HG03039 (cell line): ENCODE results near the gene XRN1.
A peak's percentile ranks its signal among the peaks of the same experiment; 100 is the strongest.
"Not testable (repeated sequence)": the region's sequence is repeated elsewhere in the genome, so short reads cannot be mapped to it uniquely, and the experiment has no call there.

Experiments used
- ATAC-seq: cut with Tn5 transposase; IDR thresholded peaks from one replicate; pipeline ENCODE4 v1.9.1; 2021; ENCODE audit warnings: mild to moderate bottlenecking, moderate library complexity; ENCODE audit not compliant: unreplicated experiment

The XRN1 gene, protein sequence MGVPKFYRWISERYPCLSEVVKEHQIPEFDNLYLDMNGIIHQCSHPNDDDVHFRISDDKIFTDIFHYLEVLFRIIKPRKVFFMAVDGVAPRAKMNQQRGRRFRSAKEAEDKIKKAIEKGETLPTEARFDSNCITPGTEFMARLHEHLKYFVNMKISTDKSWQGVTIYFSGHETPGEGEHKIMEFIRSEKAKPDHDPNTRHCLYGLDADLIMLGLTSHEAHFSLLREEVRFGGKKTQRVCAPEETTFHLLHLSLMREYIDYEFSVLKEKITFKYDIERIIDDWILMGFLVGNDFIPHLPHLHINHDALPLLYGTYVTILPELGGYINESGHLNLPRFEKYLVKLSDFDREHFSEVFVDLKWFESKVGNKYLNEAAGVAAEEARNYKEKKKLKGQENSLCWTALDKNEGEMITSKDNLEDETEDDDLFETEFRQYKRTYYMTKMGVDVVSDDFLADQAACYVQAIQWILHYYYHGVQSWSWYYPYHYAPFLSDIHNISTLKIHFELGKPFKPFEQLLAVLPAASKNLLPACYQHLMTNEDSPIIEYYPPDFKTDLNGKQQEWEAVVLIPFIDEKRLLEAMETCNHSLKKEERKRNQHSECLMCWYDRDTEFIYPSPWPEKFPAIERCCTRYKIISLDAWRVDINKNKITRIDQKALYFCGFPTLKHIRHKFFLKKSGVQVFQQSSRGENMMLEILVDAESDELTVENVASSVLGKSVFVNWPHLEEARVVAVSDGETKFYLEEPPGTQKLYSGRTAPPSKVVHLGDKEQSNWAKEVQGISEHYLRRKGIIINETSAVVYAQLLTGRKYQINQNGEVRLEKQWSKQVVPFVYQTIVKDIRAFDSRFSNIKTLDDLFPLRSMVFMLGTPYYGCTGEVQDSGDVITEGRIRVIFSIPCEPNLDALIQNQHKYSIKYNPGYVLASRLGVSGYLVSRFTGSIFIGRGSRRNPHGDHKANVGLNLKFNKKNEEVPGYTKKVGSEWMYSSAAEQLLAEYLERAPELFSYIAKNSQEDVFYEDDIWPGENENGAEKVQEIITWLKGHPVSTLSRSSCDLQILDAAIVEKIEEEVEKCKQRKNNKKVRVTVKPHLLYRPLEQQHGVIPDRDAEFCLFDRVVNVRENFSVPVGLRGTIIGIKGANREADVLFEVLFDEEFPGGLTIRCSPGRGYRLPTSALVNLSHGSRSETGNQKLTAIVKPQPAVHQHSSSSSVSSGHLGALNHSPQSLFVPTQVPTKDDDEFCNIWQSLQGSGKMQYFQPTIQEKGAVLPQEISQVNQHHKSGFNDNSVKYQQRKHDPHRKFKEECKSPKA (N-terminal part only)

GRCh38 chr3:142447852-142448823 lies at the start of gene XRN1:
XRN1 (minus strand) TSS chr3:142448037; CDS start chr3:142447944, 93 bp downstream.
- ATAC-seq: peak; percentile 81

GRCh38 chr3:142495103-142495502 lies 47.3 kb upstream of the XRN1 start:
- ATAC-seq: no peak

DNA sequence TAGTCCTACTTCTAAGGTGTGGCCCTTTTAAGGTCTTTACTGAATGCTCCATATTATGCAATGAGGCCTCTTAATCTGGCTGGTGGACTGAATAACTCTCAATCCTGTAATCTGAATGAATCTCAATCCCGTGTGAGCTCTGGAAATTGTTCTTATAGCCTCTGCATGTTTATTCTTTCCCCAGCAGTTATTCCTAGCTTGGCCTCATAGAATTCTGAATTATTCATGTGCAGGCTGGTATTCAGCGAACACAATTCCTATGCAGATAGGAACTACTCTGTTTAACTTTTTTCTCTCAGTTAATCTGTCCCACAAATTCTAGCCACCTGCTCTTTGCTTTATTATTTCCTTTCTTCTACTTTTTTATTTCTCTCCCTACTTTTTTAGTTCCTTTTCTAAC lies 44.3 kb upstream of the XRN1 start:
- ATAC-seq: no peak

- no peak for ATAC-seq
Measured at GRCh38 chr3:142489572-142490323, 41.9 kb upstream of the XRN1 start.

DNA sequence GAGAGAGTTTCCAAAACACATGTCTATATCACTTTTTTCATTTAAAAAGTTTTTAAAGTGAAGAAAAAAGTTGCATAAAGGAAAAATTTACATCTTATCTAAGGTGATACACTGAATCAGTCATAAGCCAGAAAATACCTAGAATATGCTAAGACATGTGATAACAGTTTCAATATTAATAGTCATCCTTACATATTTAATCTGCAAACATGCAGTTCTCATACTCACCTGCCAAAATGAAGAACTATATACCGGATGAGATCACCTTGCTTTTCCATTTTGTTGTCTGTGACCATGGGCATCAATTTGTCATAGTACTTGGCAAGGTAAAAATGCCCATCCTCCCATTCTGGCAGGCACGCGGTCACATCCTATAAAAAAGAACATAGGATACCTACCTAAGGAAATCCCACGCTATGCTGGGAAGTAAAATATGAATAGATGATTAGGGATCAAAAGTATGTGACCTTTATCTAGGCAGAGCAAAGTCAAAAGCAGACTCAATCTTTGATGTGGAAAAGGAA lies 37.1 kb upstream of the XRN1 start:
- no peak for ATAC-seq

GRCh38 chr3:142481196-142481595 lies 33.4 kb upstream of the XRN1 start:
- no peak for ATAC-seq

DNA sequence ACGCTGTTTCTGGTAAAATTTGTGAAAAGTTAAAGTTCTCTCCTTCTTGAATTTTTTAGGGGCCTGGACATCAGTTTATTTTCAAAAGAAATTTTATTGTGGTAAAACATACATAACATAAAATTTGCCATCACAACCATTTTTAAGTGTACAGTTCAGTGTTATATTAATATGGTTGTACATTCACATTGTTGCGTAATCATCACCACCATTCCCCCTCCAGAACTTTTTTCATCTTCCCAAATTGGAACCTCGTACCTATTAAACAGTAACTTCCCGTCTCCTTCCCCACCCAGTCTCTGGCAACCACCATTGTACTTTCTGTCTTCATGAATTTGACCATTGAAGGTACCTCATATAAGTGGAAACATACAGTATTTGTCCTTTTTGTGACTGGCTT lies 23.0 kb upstream of the XRN1 start:
- ATAC-seq: no peak

- ATAC-seq: no peak
Measured at GRCh38 chr3:142468456-142468855, 20.6 kb upstream of the XRN1 start.

- no peak for ATAC-seq
Measured at GRCh38 chr3:142467768-142468167, 19.9 kb upstream of the XRN1 start.

- no peak for ATAC-seq
Measured at GRCh38 chr3:142460689-142461088, 12.9 kb upstream of the XRN1 start.

- no peak for ATAC-seq
Measured at GRCh38 chr3:142459929-142460328, 12.1 kb upstream of the XRN1 start.

DNA sequence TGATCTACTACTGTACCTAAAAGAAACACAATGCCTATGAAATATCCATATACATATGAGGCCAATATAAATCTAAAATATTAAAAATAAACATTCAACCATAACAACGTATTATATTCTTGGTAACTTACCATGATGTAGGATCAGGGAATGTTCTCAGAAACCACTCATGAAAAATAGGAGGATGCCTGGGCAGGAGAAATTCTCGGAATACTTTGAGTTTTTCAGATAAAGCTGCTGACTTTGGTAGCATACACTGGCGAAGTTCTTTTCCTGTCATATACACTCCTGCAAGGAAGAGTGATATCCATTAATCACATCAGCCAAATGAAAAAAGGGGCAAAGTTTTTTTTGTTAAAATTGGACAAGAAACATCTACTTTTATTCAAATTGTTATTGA lies 11.3 kb upstream of the XRN1 start:
- no peak for ATAC-seq

GRCh38 chr3:142450881-142451280 lies 3.0 kb upstream of the XRN1 start:
- ATAC-seq: no peak

- ATAC-seq: no peak
Measured at GRCh38 chr3:142450189-142450588, 2.4 kb upstream of the XRN1 start.

GRCh38 chr3:142447301-142447851 lies 461 bp downstream of the XRN1 start:
- peak; percentile 21 for ATAC-seq

- peak; percentile 44 for ATAC-seq
Measured at GRCh38 chr3:142445816-142446254, 2.0 kb downstream of the XRN1 start.

GRCh38 chr3:142444343-142444742 lies 3.5 kb downstream of the XRN1 start:
- no peak for ATAC-seq

- not testable (repeated sequence) for ATAC-seq
Measured at GRCh38 chr3:142443060-142443459, 4.8 kb downstream of the XRN1 start.
